Cardiac ventricle fibroblast (primary cell): Measurements from ENCODE around the gene FUNDC2. TPM values are rescaled to one million over a fixed set of nuclear protein-coding genes. Genes with fewer than 3 reads are reported as not detected.

ENCODE experiments used
- total RNA-seq: library from RNA; depleted of rRNA; stranded (reverse); fragments of >200 nt; gene quantifications from 2 replicates; pipeline ENCODE4 v1.2.3, GENCODE V29; 2015

FUNDC2 gene
- total RNA-seq, result 86.2 and 119 TPM in 2 replicates

GRCh38 chrX:155026727-155027508 lies at the start of gene FUNDC2:
TSS of gene FUNDC2 (plus strand) at chrX:155026844. CDS start at chrX:155026939, 95 bp downstream.

GRCh38 chrX:155022585-155022984 lies 4.1 kb upstream of the FUNDC2 start, which contains the start of gene F8:
TSS of gene F8 (minus strand) at chrX:155022723. CDS start at chrX:155022552, 171 bp downstream.

GRCh38 chrX:155070975-155071693 lies 44.5 kb downstream of the FUNDC2 start, which contains the start of the genes BRCC3, CMC4 and MTCP1:
TSS of gene BRCC3 (plus strand) at chrX:155071508. CDS start at chrX:155071528, 20 bp downstream.
TSS of gene CMC4 (minus strand) at chrX:155071136. CDS start at chrX:155064023, 7,113 bp downstream.
TSS of gene MTCP1 (minus strand) at chrX:155071136. CDS start at chrX:155066010, 5,126 bp downstream.

Other genes starting within 250 kb of the FUNDC2 start
- 23.8 and 26.8 TPM in 2 replicates for gene MPP1, start 221.4 kb upstream of the FUNDC2 start, total RNA-seq
- not detected in 2 replicates for gene SMIM9, start 192.2 kb upstream of the FUNDC2 start, total RNA-seq
- 18.8 and 25.0 TPM in 2 replicates for gene F8A1, start 140.5 kb upstream of the FUNDC2 start, total RNA-seq
- gene F8, start 4.1 kb upstream of the FUNDC2 start, total RNA-seq, result 12.7 and 15.0 TPM in 2 replicates
- gene CMC4, start 44.3 kb downstream of the FUNDC2 start, total RNA-seq, result 27.2 and 31.1 TPM in 2 replicates
- 4.0 and 13.6 TPM in 2 replicates for gene MTCP1, start 44.3 kb downstream of the FUNDC2 start, total RNA-seq
- 14.6 and 15.1 TPM in 2 replicates for gene BRCC3, start 44.7 kb downstream of the FUNDC2 start, total RNA-seq
- 25.9 and 31.3 TPM in 2 replicates for gene VBP1, start 189.6 kb downstream of the FUNDC2 start, total RNA-seq
- gene RAB39B, start 237.6 kb downstream of the FUNDC2 start, total RNA-seq, result 0.05 and 0.06 TPM in 2 replicates